OCI-LY7 (cell line): Measurements from ENCODE around the gene SRI.

Experiments used
- EZH2phosphoT487 ChIP-seq: fragments of 200-600 bp; sonication (generic); IDR thresholded peaks from 2 replicates; pipeline ENCODE4 v1.6.1; 2018; ENCODE audit warnings: low read depth, borderline replicate concordance, mild to moderate bottlenecking, mixed run types, antibody characterized with exemption, low read length, moderate library complexity, mixed read lengths
- TF ChIP-seq, protein P1 (sequence below): fragments of 200-600 bp; sonication (generic); conservative IDR thresholded peaks from 2 replicates; pipeline ENCODE4 v1.5.1; 2014; ENCODE audit warnings: mild to moderate bottlenecking, antibody characterized with exemption, low read length, moderate library complexity, mixed read lengths

DNA sequence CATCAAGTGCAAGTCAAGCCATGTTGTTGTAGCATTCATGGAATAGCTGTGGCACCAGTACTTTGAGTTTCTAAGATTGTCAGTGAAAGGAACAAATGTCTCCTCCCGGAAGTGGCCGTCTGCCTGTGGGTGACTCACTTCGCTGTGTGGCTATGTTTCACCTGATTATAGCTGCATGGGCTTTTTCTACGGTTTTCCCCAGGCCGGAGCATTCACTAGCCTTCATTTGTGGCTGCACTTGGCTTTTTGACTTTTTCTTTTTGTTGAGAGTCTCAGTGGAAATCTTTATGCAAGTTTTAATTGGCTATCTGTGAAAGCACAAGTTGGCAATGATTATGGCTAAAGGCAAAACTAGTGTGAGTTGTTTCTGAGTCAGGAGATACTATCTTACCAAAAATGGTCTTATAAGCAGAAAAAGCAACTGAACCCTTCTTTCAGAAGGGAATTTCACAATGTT is 35.0 kb downstream of the SRI start:
- TF ChIP-seq, protein P1, sequence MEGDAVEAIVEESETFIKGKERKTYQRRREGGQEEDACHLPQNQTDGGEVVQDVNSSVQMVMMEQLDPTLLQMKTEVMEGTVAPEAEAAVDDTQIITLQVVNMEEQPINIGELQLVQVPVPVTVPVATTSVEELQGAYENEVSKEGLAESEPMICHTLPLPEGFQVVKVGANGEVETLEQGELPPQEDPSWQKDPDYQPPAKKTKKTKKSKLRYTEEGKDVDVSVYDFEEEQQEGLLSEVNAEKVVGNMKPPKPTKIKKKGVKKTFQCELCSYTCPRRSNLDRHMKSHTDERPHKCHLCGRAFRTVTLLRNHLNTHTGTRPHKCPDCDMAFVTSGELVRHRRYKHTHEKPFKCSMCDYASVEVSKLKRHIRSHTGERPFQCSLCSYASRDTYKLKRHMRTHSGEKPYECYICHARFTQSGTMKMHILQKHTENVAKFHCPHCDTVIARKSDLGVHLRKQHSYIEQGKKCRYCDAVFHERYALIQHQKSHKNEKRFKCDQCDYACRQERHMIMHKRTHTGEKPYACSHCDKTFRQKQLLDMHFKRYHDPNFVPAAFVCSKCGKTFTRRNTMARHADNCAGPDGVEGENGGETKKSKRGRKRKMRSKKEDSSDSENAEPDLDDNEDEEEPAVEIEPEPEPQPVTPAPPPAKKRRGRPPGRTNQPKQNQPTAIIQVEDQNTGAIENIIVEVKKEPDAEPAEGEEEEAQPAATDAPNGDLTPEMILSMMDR: no peak
- TF ChIP-seq EZH2phosphoT487: no peak
